Hair follicle dermal papilla cell (primary cell): ENCODE data around the gene NUDT1. TPM values are rescaled to one million over a fixed set of nuclear protein-coding genes. Genes with fewer than 3 reads are reported as not detected.

Source experiments
- total RNA-seq: library from RNA; depleted of rRNA; stranded (reverse); fragments of >200 nt; gene quantifications from 2 replicates; pipeline ENCODE4 v1.2.3, GENCODE V29; 2012

The NUDT1 gene
- 14.8 and 23.4 TPM in 2 replicates for total RNA-seq

DNA sequence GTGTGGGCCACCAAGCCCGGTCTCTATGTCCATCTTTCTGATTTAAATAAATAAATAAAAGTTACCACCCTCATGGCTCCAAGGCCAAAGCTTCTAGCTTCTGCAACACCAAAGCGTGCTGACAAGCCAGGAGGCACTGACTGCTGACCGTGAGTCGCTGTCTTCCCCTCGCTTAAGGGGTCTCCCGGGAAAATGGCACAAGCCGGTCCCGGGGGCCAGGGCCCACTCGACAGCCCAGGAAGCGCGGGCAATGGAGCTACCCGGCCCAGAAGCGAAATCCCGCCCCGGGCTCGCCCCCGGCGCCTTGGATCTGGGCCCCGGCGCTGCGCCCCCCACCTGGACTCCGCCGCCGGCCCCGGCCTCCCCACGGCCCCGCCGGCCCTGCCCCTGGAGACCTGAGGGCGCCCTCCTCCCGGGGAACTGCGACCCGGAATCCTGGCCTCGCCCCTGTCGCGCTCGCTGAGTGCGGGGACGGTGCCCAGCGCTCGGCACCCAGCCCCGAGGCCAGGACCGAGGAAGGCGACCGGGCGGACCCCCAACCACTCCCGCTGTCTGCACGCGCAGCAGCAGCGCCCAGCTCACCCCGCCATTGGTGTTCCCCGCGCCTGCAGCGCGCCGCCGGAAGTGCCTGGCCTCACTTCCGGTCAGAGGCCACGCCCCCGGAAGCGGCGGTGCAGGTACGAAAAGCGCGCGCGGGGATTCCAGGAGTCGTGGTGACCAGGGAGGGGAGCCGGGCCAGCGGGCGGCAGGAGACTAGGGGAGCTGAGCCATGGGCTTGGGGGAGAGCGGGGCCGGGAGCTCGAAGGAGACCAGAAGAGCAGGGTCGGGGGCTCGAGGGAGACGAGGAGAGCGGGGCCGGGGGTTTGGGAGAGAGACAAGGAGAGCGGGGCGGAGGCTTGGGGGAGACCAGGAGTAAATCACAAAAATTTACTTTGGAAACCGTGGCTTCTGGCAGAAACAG, at the start of gene NUDT1, which contains the start of gene MRM2:
Gene NUDT1 (plus strand): TSS at position 647 of the 961 bp plus-strand sequence. CDS start 2,349 bp downstream, outside the sequence.
Gene MRM2 (minus strand): TSS at position 626 of the 961 bp plus-strand sequence. CDS start 36 bp downstream, at position 590.

GRCh38 chr7:2232766-2233520, 9.1 kb upstream of the NUDT1 start, which contains the start of gene MAD1L1:
MAD1L1 (minus strand) TSS chr7:2232945; CDS start chr7:2230133, 2,812 bp downstream.

Other genes with a start within 250 kb of the NUDT1 start
- gene MAD1L1, start 9.3 kb upstream of the NUDT1 start, total RNA-seq: 56.1 and 67.5 TPM in 2 replicates
- gene MRM2, start within 50 bp of the NUDT1 start, total RNA-seq: 16.2 and 17.8 TPM in 2 replicates
- 24.3 and 27.2 TPM in 2 replicates for gene SNX8, start 72.2 kb downstream of the NUDT1 start, total RNA-seq
- 164 and 172 TPM in 2 replicates for gene EIF3B, start 112.6 kb downstream of the NUDT1 start, total RNA-seq
- gene CHST12, start 161.4 kb downstream of the NUDT1 start, total RNA-seq: 8.0 and 11.5 TPM in 2 replicates
- gene GRIFIN, start 234.2 kb downstream of the NUDT1 start, total RNA-seq: not detected in 2 replicates